Muscle of arm (tissue), 12 donors: ENCODE measurements around the gene TFCP2L1. TPM values are rescaled to one million over a fixed set of nuclear protein-coding genes. Genes with fewer than 3 reads are reported as not detected.

Source experiments
- DNase-seq: peaks from one replicate; pipeline ENCODE4 v3.0.0-alpha.2; 2013
- polyA plus RNA-seq, 12 donors: library from polyadenylated mRNA; unstranded; fragments of 120-200 nt; gene quantifications; one replicate each; pipeline ENCODE4 v1.2.1, GENCODE V29; 2013; ENCODE audit not compliant: insufficient read length in 12 of 12

The TFCP2L1 gene
- polyA plus RNA-seq, 12 donors = 0.12 to 2.1 (median 0.44) TPM; not detected in 1

GRCh38 chr2:121297217-121297830 is 12.3 kb upstream of the TFCP2L1 start:
- no peak for DNase-seq

GRCh38 chr2:121295911-121296650 is 11.1 kb upstream of the TFCP2L1 start:
- no peak for DNase-seq

GRCh38 chr2:121294881-121295840 is 10.2 kb upstream of the TFCP2L1 start:
- no peak for DNase-seq

GRCh38 chr2:121293450-121294325 is 8.7 kb upstream of the TFCP2L1 start:
- DNase-seq = no peak

GRCh38 chr2:121291251-121291580 is 6.2 kb upstream of the TFCP2L1 start:
- DNase-seq = no peak

GRCh38 chr2:121289271-121289670 is 4.3 kb upstream of the TFCP2L1 start:
- no peak for DNase-seq

- no peak for DNase-seq
These were observed 3.6 kb upstream of the TFCP2L1 start for GRCh38 chr2:121288454-121289231.

- DNase-seq = no peak
These were observed 3.0 kb upstream of the TFCP2L1 start for GRCh38 chr2:121287956-121288355.

GRCh38 chr2:121287146-121287798 is 2.3 kb upstream of the TFCP2L1 start:
- DNase-seq = no peak

GRCh38 chr2:121286506-121286905 is 1.5 kb upstream of the TFCP2L1 start:
- DNase-seq = no peak

- DNase-seq = no peak
These were observed 924 bp upstream of the TFCP2L1 start for GRCh38 chr2:121285926-121286325.

GRCh38 chr2:121283670-121284462 is 1.1 kb downstream of the TFCP2L1 start:
- DNase-seq = no peak

GRCh38 chr2:121282800-121283385 is 2.1 kb downstream of the TFCP2L1 start:
- DNase-seq = no peak

- DNase-seq = no peak
These were observed 3.3 kb downstream of the TFCP2L1 start for GRCh38 chr2:121281694-121282093.

GRCh38 chr2:121281107-121281506 is 3.9 kb downstream of the TFCP2L1 start:
- no peak for DNase-seq

GRCh38 chr2:121279476-121280220 is 5.4 kb downstream of the TFCP2L1 start:
- no peak for DNase-seq

- DNase-seq = no peak
These were observed 8.7 kb downstream of the TFCP2L1 start for GRCh38 chr2:121276341-121276740.

- DNase-seq = no peak
These were observed 11.9 kb downstream of the TFCP2L1 start for GRCh38 chr2:121273116-121273515.
